ENCODE data around the gene CDH13.

CDH13 gene

GRCh38 chr16:82625066-82625968 lies 1.5 kb upstream of the CDH13 start:
- no peak overlapping the region for H3K4me3 ChIP-seq (ENCODE audit: low read depth, low read length)

GRCh38 chr16:82628088-82628423 lies 1.3 kb downstream of the CDH13 start:
- H3K4me3 ChIP-seq (ENCODE audit: low read depth, low read length), result peak overlapping the region; percentile 57

- no peak overlapping the region for H3K4me3 ChIP-seq (ENCODE audit: low read depth, low read length)
Measured at GRCh38 chr16:82628711-82629110, 1.9 kb downstream of the CDH13 start.

GRCh38 chr16:82629441-82630027 lies 2.8 kb downstream of the CDH13 start:
- no peak overlapping the region for H3K4me3 ChIP-seq (ENCODE audit: low read depth, low read length)

GRCh38 chr16:82630219-82630618 lies 3.5 kb downstream of the CDH13 start:
- H3K4me3 ChIP-seq (ENCODE audit: low read depth, low read length), result no peak overlapping the region

GRCh38 chr16:82630688-82631087 lies 3.9 kb downstream of the CDH13 start:
- no peak overlapping the region for H3K4me3 ChIP-seq (ENCODE audit: low read depth, low read length)

GRCh38 chr16:82631701-82632685 lies 5.2 kb downstream of the CDH13 start:
- no peak overlapping the region for H3K4me3 ChIP-seq (ENCODE audit: low read depth, low read length)

GRCh38 chr16:82633964-82634600 lies 7.3 kb downstream of the CDH13 start:
- no peak overlapping the region for H3K4me3 ChIP-seq (ENCODE audit: low read depth, low read length)

GRCh38 chr16:82634955-82635610 lies 8.3 kb downstream of the CDH13 start:
- no peak overlapping the region for H3K4me3 ChIP-seq (ENCODE audit: low read depth, low read length)

GRCh38 chr16:82636485-82636884 lies 9.7 kb downstream of the CDH13 start:
- H3K4me3 ChIP-seq (ENCODE audit: low read depth, low read length), result no peak overlapping the region

GRCh38 chr16:82636958-82637357 lies 10.2 kb downstream of the CDH13 start:
- no peak overlapping the region for H3K4me3 ChIP-seq (ENCODE audit: low read depth, low read length)

- no peak overlapping the region for H3K4me3 ChIP-seq (ENCODE audit: low read depth, low read length)
Measured at GRCh38 chr16:82638095-82638798, 11.5 kb downstream of the CDH13 start.

- H3K4me3 ChIP-seq (ENCODE audit: low read depth, low read length), result no peak overlapping the region
Measured at GRCh38 chr16:82639263-82639662, 12.5 kb downstream of the CDH13 start.

- H3K4me3 ChIP-seq (ENCODE audit: low read depth, low read length), result no peak overlapping the region
Measured at GRCh38 chr16:82639666-82640336, 13.0 kb downstream of the CDH13 start.

- no peak overlapping the region for H3K4me3 ChIP-seq (ENCODE audit: low read depth, low read length)
Measured at GRCh38 chr16:82641336-82641984, 14.7 kb downstream of the CDH13 start.

GRCh38 chr16:82643136-82643535 lies 16.4 kb downstream of the CDH13 start:
- no peak overlapping the region for H3K4me3 ChIP-seq (ENCODE audit: low read depth, low read length)

- H3K4me3 ChIP-seq (ENCODE audit: low read depth, low read length), result no peak overlapping the region
Measured at GRCh38 chr16:82643936-82644630, 17.3 kb downstream of the CDH13 start.

- no peak overlapping the region for H3K4me3 ChIP-seq (ENCODE audit: low read depth, low read length)
Measured at GRCh38 chr16:82646504-82646903, 19.7 kb downstream of the CDH13 start.
